Measurements from ENCODE around the gene XIST. TPM values are rescaled to one million over a fixed set of nuclear protein-coding genes. Genes with fewer than 3 reads are reported as not detected.

The XIST gene
- total and polyA plus RNA-seq, 2 donors (not counting 1 experiment from before 2014, with no cell fraction given), result 0.07 to 97.9 TPM

DNA sequence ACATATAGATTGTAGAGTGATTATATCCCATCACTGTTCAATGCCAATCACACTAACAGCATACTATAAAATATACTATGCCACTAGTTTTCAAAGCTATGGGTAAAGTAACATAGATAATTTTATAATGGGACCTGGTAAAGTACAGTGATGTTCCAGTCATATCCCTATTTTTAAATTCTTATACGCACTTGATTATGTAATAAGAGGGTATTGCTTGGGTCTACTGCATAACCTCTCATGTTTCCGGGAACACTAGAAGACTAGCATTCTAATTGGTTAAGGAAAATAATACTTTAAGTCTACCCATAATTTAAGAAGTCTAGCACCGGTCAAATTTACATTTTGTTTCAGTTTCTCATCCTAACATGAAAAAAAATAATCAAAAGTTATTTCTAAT is 14.4 kb downstream of the XIST start:
- no peaks in the 10 kb centered on the region for H3K36me3 ChIP-seq (ENCODE audit: control insufficient read depth, insufficient read depth, low read length)
- no peaks in the 10 kb centered on the region for H3K9me3 ChIP-seq (ENCODE audit: control insufficient read depth, insufficient read depth, low read depth, low read length)
- TF ChIP-seq, protein P1, sequence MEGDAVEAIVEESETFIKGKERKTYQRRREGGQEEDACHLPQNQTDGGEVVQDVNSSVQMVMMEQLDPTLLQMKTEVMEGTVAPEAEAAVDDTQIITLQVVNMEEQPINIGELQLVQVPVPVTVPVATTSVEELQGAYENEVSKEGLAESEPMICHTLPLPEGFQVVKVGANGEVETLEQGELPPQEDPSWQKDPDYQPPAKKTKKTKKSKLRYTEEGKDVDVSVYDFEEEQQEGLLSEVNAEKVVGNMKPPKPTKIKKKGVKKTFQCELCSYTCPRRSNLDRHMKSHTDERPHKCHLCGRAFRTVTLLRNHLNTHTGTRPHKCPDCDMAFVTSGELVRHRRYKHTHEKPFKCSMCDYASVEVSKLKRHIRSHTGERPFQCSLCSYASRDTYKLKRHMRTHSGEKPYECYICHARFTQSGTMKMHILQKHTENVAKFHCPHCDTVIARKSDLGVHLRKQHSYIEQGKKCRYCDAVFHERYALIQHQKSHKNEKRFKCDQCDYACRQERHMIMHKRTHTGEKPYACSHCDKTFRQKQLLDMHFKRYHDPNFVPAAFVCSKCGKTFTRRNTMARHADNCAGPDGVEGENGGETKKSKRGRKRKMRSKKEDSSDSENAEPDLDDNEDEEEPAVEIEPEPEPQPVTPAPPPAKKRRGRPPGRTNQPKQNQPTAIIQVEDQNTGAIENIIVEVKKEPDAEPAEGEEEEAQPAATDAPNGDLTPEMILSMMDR (conservative IDR thresholded peaks at IDR 0.05 in 1 of 2, IDR thresholded peaks at IDR 0.05 in 1 of 2; ENCODE audit: low read depth in 1 of 2, low read length in 2 of 2), result no peak
- TF ChIP-seq EZH2 (IDR thresholded peaks at IDR 0.05; ENCODE audit: low read length, missing control alignments), result no peak
- no peak overlapping the region for H3K9ac ChIP-seq (ENCODE audit: insufficient read depth, low read length)
- no peak overlapping the region for H3K4me3 ChIP-seq (replicated peaks in 1 of 4; ENCODE audit: control extremely low read depth in 1 of 4, insufficient read depth in 1 of 4, low read depth in 3 of 4, low read length in 4 of 4)
- peaks cover 2% of the 10 kb centered on the region for H4K20me1 ChIP-seq (ENCODE audit: control insufficient read depth, extremely low read depth, insufficient read depth, low read length)
- peaks cover 56% of the 10 kb centered on the region for H3K79me2 ChIP-seq (ENCODE audit: control insufficient read depth, insufficient read depth, low read length)
- DNase-seq (ENCODE audit: low read depth in 2 of 2), result no peak
- H3K4me1 ChIP-seq (ENCODE audit: control insufficient read depth, extremely low read depth, insufficient read depth, low read length), result no peaks in the 10 kb centered on the region
- H3K27me3 ChIP-seq (ENCODE audit: control insufficient read depth, insufficient read depth, low read length), result no peaks in the 10 kb centered on the region
- H2AFZ ChIP-seq (ENCODE audit: low read length), result no peak overlapping the region
- H3K4me2 ChIP-seq (ENCODE audit: extremely low read depth, insufficient read depth, low read length), result no peak overlapping the region
- no peak overlapping the region for H3K27ac ChIP-seq (ENCODE audit: insufficient read depth, low read length)

DNA sequence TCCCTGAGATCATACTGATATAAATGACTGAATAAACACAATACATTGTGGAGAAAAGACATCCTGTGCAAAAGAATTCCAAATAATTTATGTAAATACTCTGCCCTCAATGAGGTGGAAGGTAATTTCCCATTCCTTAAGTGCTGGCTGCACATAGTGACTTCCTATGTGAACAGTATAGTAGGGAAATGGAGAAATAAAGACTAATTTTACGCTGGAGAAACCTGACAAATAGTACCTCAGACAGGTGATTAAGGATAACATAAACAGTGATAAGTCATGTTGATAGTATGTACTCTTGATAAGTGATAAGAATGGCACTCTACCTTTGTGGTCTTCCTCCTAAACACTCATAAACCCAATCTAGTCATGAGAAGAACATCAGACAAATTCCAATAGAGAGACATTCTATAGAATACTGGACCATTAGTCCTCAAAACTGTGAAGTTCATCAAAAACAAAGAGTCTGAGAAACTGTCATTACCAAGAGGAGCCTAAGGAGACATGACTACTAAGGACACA is 15.5 kb downstream of the XIST start:
- Histone ChIP-seq H3K4me2 (ENCODE audit: extremely low read depth, insufficient read depth, low read length) (no peak overlapping the region), H3K4me1 (ENCODE audit: control insufficient read depth, extremely low read depth, insufficient read depth, low read length) (no peaks in the 10 kb centered on the region), H3K4me3 (replicated peaks in 1 of 4; ENCODE audit: control extremely low read depth in 1 of 4, insufficient read depth in 1 of 4, low read depth in 3 of 4, low read length in 4 of 4) (no peak overlapping the region), H3K27ac (ENCODE audit: insufficient read depth, low read length) (no peak overlapping the region), H3K9me3 (ENCODE audit: control insufficient read depth, insufficient read depth, low read depth, low read length) (no peaks in the 10 kb centered on the region), H3K9ac (ENCODE audit: insufficient read depth, low read length) (no peak overlapping the region), H3K36me3 (ENCODE audit: control insufficient read depth, insufficient read depth, low read length) (no peaks in the 10 kb centered on the region), H3K27me3 (ENCODE audit: control insufficient read depth, insufficient read depth, low read length) (no peaks in the 10 kb centered on the region), H3K79me2 (ENCODE audit: control insufficient read depth, insufficient read depth, low read length) (peaks cover 48% of the 10 kb centered on the region), H4K20me1 (ENCODE audit: control insufficient read depth, extremely low read depth, insufficient read depth, low read length) (no peaks in the 10 kb centered on the region), H2AFZ (ENCODE audit: low read length) (no peak overlapping the region)
- DNase-seq (ENCODE audit: low read depth in 2 of 2), result no peak
- TF ChIP-seq EZH2 (IDR thresholded peaks at IDR 0.05; ENCODE audit: low read length, missing control alignments), result no peak
- TF ChIP-seq, protein P1 (conservative IDR thresholded peaks at IDR 0.05 in 1 of 2, IDR thresholded peaks at IDR 0.05 in 1 of 2; ENCODE audit: low read depth in 1 of 2, low read length in 2 of 2), result no peak

DNA sequence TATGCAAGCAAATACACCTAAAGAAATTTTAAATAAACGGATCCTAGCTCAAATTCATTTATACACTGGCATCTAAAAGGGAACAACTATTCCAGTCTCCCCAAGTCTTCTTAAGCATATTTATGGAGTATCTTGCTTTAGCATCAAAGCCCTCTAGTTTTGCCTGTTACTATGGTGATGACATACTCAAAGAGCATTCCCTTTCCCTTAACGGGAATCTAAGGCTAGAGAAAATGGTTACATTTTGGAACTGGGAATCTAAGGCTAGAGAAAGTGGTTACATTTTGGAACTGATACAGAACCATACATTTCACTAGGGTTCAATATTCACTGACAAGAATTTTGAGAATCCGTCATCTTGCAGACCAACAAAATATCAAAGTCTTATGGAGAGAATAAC is 18.3 kb downstream of the XIST start:
- no peak overlapping the region for H3K27ac ChIP-seq (ENCODE audit: insufficient read depth, low read length)
- TF ChIP-seq EZH2 (IDR thresholded peaks at IDR 0.05; ENCODE audit: low read length, missing control alignments), result no peak
- TF ChIP-seq, protein P1 (conservative IDR thresholded peaks at IDR 0.05 in 1 of 2, IDR thresholded peaks at IDR 0.05 in 1 of 2; ENCODE audit: low read depth in 1 of 2, low read length in 2 of 2), result no peak
- no peak overlapping the region for H2AFZ ChIP-seq (ENCODE audit: low read length)
- no peaks in the 10 kb centered on the region for H3K36me3 ChIP-seq (ENCODE audit: control insufficient read depth, insufficient read depth, low read length)
- no peaks in the 10 kb centered on the region for H3K9me3 ChIP-seq (ENCODE audit: control insufficient read depth, insufficient read depth, low read depth, low read length)
- H3K4me3 ChIP-seq (replicated peaks in 1 of 4; ENCODE audit: control extremely low read depth in 1 of 4, insufficient read depth in 1 of 4, low read depth in 3 of 4, low read length in 4 of 4), result no peak overlapping the region
- no peaks in the 10 kb centered on the region for H3K27me3 ChIP-seq (ENCODE audit: control insufficient read depth, insufficient read depth, low read length)
- H3K9ac ChIP-seq (ENCODE audit: insufficient read depth, low read length), result no peak overlapping the region
- peaks cover 40% of the 10 kb centered on the region for H3K79me2 ChIP-seq (ENCODE audit: control insufficient read depth, insufficient read depth, low read length)
- DNase-seq (ENCODE audit: low read depth in 2 of 2), result no peak
- no peaks in the 10 kb centered on the region for H3K4me1 ChIP-seq (ENCODE audit: control insufficient read depth, extremely low read depth, insufficient read depth, low read length)
- H4K20me1 ChIP-seq (ENCODE audit: control insufficient read depth, extremely low read depth, insufficient read depth, low read length), result no peaks in the 10 kb centered on the region
- no peak overlapping the region for H3K4me2 ChIP-seq (ENCODE audit: extremely low read depth, insufficient read depth, low read length)
